GM12865 (cell line): ENCODE measurements around the gene SMDT1.

Source experiments
- DNase-seq: peaks from one replicate; pipeline ENCODE4 v3.0.0; 2010; ENCODE audit warnings: low read depth
- H3K4me3 ChIP-seq: 2 replicates; pipeline ENCODE4 v1.5.1; 2011; ENCODE audit warnings: mild to moderate bottlenecking, low read depth, low read length, control low read depth
- TF ChIP-seq, protein P1 (sequence below): IDR thresholded peaks from 2 replicates; pipeline ENCODE4 v1.5.1; 2011; ENCODE audit warnings: low read length, control low read depth, low read depth, inconsistent platforms; ENCODE audit not compliant: insufficient read depth; ENCODE audit errors: missing control alignments

Gene SMDT1, protein sequence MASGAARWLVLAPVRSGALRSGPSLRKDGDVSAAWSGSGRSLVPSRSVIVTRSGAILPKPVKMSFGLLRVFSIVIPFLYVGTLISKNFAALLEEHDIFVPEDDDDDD

DNA sequence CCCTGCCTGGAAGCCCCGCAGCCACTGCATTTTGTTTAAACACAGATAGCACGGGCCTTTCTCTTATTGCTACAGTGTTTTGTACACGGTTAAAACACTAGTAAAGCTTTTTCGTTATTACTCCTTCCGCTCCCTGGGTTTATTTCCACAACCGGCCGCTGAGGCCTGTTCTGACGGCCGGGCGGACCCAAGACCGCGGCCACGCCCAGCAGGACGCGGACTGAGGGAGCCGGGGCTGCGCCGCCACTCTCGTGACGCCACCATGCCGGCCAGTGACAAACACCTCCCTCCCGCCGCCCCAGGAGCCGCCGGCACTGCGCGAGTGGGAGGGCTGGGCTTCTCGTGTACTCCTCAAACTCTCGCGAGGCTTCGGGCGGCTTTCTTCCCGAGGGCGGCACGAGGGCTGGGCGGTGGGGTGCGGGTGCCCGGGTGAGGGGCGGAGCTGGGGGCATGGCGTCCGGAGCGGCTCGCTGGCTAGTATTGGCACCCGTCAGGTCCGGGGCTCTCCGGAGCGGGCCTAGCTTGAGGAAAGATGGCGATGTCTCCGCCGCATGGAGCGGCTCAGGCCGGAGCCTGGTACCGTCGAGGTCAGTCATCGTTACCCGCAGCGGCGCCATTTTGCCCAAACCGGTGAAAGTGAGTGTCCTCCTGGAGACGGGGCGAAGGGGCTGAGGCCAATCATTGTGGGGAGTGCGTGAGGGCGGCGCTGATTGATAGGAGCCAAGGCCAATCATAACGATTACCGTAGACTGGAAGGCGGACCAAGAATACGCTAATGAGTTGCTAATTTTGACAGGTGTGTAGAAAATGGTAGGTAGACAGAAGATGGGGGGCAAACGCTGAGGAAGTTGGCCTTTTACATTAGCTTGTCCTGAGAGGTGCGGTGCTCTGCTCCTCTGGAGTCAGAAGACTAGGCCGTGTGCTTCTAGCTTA lies at the start of gene SMDT1:
Gene SMDT1, plus strand, starts transcription at position 382 of the 933 bp plus-strand sequence. Its CDS starts 69 bp downstream, at position 451.
- TF ChIP-seq, protein P1, sequence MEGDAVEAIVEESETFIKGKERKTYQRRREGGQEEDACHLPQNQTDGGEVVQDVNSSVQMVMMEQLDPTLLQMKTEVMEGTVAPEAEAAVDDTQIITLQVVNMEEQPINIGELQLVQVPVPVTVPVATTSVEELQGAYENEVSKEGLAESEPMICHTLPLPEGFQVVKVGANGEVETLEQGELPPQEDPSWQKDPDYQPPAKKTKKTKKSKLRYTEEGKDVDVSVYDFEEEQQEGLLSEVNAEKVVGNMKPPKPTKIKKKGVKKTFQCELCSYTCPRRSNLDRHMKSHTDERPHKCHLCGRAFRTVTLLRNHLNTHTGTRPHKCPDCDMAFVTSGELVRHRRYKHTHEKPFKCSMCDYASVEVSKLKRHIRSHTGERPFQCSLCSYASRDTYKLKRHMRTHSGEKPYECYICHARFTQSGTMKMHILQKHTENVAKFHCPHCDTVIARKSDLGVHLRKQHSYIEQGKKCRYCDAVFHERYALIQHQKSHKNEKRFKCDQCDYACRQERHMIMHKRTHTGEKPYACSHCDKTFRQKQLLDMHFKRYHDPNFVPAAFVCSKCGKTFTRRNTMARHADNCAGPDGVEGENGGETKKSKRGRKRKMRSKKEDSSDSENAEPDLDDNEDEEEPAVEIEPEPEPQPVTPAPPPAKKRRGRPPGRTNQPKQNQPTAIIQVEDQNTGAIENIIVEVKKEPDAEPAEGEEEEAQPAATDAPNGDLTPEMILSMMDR: no peak
- H3K4me3 ChIP-seq: peak within 1 kb of the TSS; percentile 96
- DNase-seq: peak; percentile 100

DNA sequence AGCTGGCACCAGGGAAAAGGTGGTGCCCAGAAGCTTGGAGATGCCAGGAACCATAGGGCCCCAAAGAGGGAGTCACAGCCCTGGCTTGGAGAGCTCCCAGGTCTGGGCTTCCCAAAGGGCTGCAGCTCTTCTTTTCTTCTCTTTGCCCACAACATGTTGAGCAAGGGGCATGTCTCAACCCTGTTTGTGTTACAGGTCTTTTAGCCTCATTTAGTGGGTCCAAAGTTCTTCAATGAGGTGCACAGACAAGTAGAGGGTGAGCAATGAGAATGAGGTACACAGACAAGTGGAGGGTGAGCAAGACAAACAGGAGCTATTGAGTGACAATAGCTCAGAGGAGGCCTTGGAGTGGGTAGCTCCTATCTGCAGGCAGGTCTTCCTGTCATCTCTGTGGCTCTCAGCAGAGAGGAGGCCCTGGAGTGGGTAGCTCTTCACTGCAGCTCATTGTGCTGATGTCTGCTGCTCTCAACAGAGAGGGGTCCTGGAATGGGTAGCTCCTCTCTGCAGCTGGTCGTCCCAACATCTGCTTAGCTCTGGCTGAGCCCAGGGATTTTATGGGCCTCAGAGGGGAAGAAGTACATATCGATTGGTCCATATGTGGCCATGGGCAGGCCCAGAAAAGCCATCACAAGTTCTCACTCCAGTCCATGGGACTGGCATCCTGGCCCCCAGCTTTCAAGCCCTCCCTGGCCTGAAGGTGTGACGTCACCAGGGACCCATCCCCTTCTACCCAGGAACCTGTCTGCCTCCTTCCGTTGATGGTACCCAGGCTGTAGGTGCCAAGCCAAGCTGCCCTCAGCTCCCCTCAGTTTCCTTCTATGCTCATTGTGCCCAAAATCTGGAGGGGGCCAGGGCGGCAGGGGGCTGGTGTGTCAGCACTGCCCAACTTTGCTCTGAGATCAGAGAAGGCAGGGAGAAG lies 46.0 kb upstream of the SMDT1 start:
- peak; percentile 25 for DNase-seq
- TF ChIP-seq, protein P1: no peak
- no peak overlapping the region for H3K4me3 ChIP-seq

DNA sequence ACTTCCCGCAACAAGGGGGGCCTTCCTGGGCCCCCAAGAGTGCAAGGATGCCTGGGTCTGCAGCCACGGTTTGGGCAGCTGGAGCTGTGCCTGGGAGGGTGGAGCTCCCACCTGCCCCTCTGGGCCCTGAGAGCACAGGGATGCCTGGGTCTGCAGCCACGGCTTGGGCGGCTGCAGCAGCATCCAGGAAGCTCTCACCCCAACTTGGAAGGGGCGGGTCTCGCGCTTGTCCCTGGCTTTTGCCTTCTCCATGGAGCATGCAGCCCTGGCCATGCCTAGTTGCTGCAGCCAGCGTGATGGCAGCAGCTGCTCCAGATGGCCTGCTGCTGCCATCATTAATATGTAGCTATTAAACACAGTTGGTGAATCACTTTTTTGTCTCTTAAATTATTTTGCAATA lies 44.2 kb upstream of the SMDT1 start:
- H3K4me3 ChIP-seq: no peak overlapping the region
- no peak for DNase-seq
- TF ChIP-seq, protein P1: no peak

DNA sequence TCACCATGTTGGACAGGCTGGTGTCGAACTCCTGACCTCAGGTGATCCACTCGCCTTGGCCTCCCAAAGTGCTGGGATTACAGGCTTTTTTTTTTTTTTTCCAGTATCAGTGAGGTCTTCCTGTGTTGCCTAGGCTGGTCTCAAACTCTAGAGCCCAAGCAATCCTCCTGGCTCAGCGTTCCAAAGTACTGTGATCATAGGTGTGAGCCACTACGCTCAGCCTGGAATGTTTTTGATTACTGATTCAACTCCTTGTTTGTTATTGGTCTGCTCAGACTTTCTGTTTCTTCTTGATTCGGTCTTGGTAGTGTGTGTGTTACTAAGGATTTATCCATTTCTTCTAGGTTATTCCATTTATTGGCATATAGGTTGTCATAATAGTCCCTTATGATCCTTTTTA lies 40.2 kb upstream of the SMDT1 start:
- DNase-seq: no peak
- TF ChIP-seq, protein P1: no peak
- H3K4me3 ChIP-seq: no peak overlapping the region

DNA sequence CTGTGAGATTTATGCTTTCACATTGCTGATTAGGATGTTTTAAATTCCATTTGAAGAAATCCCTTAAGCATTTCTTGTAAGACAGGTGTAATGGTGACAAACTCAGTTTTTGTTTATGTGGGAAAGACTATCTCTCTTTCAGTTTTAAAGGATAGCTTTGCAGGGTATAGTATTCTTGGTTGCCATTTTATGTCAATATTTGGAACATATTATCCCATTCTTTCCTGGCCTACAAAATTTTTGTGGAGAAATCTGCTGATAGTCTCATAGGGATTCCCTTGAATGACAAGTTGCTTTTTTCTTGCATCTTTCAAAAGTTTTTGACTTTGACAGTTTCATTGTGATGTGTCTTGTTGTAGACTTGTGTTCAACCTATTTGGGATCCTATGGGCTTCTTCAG lies 37.7 kb upstream of the SMDT1 start:
- H3K4me3 ChIP-seq: no peak overlapping the region
- TF ChIP-seq, protein P1: no peak
- no peak for DNase-seq

DNA sequence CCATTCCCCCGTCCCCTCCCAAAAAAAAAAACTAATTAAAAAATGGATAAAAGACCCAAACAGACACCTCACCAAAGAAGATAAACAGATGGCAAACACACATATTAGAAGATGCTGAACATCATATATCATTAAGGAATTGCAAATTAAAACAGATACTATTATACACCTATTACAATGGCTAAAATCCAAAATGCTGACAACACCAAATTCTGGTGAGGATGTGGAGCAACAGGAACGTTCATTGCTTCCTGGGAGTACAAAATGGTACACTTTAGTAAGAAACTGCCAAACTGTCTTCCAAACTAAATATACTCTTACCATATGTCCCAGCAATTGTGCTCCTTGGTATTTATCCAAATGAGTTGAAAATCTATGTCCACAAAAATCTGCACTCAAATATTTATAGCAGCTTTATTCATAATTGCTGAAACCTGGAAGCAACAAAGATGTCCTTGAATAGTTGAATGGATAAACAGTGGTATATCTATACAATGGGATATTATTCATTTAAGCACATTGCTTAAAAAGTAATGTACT lies 28.8 kb upstream of the SMDT1 start:
- DNase-seq: no peak
- H3K4me3 ChIP-seq: no peak overlapping the region
- TF ChIP-seq, protein P1: no peak
